Chondrocyte (in vitro differentiated cells): ENCODE data around the gene SLAMF7. TPM values are rescaled to one million over a fixed set of nuclear protein-coding genes. Genes with fewer than 3 reads are reported as not detected.
"Not testable (repeated sequence)": the region's sequence is repeated elsewhere in the genome, so short reads cannot be mapped to it uniquely, and the experiment has no call there.

Experiments used
- DNase-seq: peaks from one replicate; pipeline ENCODE4 v3.0.0; 2021; ENCODE audit warnings: mixed read lengths, low spot score
- H3K27ac Mint-ChIP-seq: one replicate; pipeline ENCODE4 v1.8.0; 2021; ENCODE audit warnings: mild to moderate bottlenecking, moderate library complexity, mixed read lengths; ENCODE audit not compliant: unreplicated experiment
- H3K27me3 Mint-ChIP-seq: 2 replicates; pipeline ENCODE4 v1.8.0; 2021; ENCODE audit warnings: low read depth, mixed read lengths
- H3K36me3 Mint-ChIP-seq: 2 replicates; pipeline ENCODE4 v1.8.0; 2021; ENCODE audit warnings: low read depth, mixed read lengths
- H3K4me1 Mint-ChIP-seq: 2 replicates; pipeline ENCODE4 v1.8.0; 2021; ENCODE audit warnings: low read depth, mild to moderate bottlenecking, mixed read lengths
- H3K4me3 Mint-ChIP-seq: one replicate; pipeline ENCODE4 v1.8.0; 2021; ENCODE audit warnings: mild to moderate bottlenecking, moderate library complexity, mixed read lengths; ENCODE audit not compliant: unreplicated experiment
- H3K9me3 Mint-ChIP-seq: 2 replicates; pipeline ENCODE4 v1.8.0; 2021; ENCODE audit warnings: low read depth, mixed read lengths
- long read RNA-seq: library from polyadenylated mRNA; stranded (forward); transcript quantifications from one replicate; pipeline ENCODE4 v2.0.0, GENCODE V29; 2021
- total RNA-seq: library from RNA; stranded (reverse); gene quantifications from 3 replicates; pipeline ENCODE4 v1.2.1, GENCODE V29; 2021
- TF ChIP-seq, protein P1 (sequence below): fragments of 200-600 bp; sonication (generic); IDR thresholded peaks from 2 replicates; pipeline ENCODE4 v1.5.0; 2021; ENCODE audit warnings: antibody characterized with exemption, mild to moderate bottlenecking, moderate library complexity

SLAMF7 gene
- not detected in 3 replicates for total RNA-seq
- long read RNA-seq, result 0 reads

- no peak for DNase-seq
- Mint-ChIP-seq H3K4me1 (no peaks in the 10 kb centered on the region), H3K27ac (no peak within 1 kb of the TSS), H3K4me3 (no peak within 1 kb of the TSS), H3K9me3 (peaks cover 8% of the 10 kb centered on the region), H3K27me3 (peaks cover 6% of the 10 kb centered on the region), H3K36me3 (no peaks in the 10 kb centered on the region)
- TF ChIP-seq, protein P1, sequence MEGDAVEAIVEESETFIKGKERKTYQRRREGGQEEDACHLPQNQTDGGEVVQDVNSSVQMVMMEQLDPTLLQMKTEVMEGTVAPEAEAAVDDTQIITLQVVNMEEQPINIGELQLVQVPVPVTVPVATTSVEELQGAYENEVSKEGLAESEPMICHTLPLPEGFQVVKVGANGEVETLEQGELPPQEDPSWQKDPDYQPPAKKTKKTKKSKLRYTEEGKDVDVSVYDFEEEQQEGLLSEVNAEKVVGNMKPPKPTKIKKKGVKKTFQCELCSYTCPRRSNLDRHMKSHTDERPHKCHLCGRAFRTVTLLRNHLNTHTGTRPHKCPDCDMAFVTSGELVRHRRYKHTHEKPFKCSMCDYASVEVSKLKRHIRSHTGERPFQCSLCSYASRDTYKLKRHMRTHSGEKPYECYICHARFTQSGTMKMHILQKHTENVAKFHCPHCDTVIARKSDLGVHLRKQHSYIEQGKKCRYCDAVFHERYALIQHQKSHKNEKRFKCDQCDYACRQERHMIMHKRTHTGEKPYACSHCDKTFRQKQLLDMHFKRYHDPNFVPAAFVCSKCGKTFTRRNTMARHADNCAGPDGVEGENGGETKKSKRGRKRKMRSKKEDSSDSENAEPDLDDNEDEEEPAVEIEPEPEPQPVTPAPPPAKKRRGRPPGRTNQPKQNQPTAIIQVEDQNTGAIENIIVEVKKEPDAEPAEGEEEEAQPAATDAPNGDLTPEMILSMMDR, result no peak
Observed at GRCh38 chr1:160739098-160739511, at the start of gene SLAMF7. Gene SLAMF7, plus strand, starts transcription at chr1:160739247. Its CDS starts 55 bp downstream, at chr1:160739302.

DNA sequence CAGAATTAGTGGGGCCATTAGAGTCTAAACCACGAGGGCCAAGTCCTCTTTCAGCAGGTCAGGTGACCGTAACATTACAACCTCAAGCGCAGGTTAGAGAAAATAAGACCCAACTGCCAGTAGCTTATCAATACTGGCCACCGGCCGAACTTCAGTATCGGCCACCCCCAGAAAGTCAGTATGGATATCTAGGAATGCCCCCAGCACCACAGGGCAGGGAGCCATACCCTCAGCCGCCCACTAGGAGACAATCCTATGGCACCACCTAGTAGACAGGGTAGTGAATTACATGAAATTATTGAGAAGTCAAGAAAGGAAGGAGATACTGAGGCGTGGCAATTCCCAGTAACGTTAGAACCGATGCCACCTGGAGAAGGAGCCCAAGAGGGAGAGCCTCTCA is 46.7 kb upstream of the SLAMF7 start:
- H3K27me3 Mint-ChIP-seq, result not testable (repeated sequence)

DNA sequence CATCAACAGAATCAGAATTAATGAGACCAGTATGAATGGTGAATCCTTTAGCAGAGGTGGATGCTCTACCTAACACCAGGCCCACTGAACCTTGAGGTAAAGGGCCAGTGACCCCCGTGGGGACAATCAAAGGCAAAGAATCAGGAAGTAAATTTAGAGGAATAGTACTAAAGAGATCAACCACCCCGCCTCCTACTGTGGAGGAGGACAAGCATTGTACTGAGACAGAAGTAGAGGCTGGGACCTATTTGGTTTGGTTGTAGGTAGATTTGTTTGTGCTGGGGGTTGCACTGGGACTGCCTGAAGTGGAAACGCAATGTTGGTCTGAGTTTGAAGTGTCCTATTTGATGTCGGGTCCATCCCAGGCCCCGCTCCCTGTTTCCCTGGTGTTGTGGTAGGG is 36.9 kb upstream of the SLAMF7 start:
- Mint-ChIP-seq H3K27me3 (peaks cover 17% of the 10 kb centered on the region), H3K27ac (no peak overlapping the region), H3K36me3 (no peaks in the 10 kb centered on the region), H3K9me3 (no peaks in the 10 kb centered on the region), H3K4me3 (no peak overlapping the region), H3K4me1 (no peaks in the 10 kb centered on the region)
- DNase-seq, result no peak
- TF ChIP-seq, protein P1, result no peak

More for the DNA sequence above, 46.7 kb upstream of the SLAMF7 start:
- H3K9me3 Mint-ChIP-seq, H3K4me1 Mint-ChIP-seq, H3K4me3 Mint-ChIP-seq, DNase-seq, H3K36me3 Mint-ChIP-seq, H3K27ac Mint-ChIP-seq: not testable (repeated sequence)

DNA sequence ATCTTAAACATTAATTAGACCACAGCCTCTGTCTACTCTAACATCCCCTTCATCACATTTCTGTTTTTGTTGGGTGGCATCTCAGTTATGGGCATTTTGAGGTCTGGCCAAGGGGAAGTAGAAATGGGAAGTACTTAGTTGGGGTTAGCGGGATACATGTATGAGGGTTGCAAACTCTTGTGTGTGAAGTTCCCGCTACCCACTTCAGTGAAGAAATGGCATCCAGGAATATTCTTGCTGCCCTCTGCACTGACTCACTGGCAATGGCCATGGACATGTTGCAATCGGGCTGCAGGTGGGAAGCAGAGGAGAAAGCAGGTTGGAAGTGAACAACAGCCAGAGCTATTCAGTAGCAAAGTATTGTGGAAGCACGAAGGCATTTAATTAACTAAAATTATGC is 34.8 kb upstream of the SLAMF7 start:
- TF ChIP-seq, protein P1, result no peak
- Mint-ChIP-seq H3K9me3 (no peaks in the 10 kb centered on the region), H3K27me3 (peaks cover 17% of the 10 kb centered on the region), H3K36me3 (no peaks in the 10 kb centered on the region), H3K27ac (no peak overlapping the region), H3K4me3 (no peak overlapping the region), H3K4me1 (no peaks in the 10 kb centered on the region)
- no peak for DNase-seq

- not testable (repeated sequence) for H3K27ac Mint-ChIP-seq, H3K36me3 Mint-ChIP-seq, H3K4me1 Mint-ChIP-seq, DNase-seq, H3K9me3 Mint-ChIP-seq, H3K4me3 Mint-ChIP-seq
- peaks cover 17% of the 10 kb centered on the region for H3K27me3 Mint-ChIP-seq
Observed at GRCh38 chr1:160705212-160705621, 33.8 kb upstream of the SLAMF7 start.

DNA sequence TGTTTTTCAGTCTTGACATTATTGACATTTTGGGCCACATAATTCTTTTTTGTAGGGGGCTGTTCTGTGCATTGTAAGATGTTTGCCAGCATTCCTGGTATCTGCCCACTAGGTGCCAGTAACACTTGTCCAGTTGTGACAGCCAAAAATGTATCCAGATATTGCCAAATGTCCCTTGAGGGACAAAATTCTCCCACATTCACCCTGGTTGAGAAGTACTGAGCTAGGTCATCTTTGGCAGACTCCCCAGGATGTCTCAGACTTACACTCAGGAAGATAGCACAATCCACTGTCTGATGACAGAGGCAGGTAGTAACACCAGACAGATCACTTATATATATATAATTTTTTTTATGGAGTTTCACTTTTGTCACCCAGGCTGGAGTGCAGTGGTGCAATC is 33.3 kb upstream of the SLAMF7 start:
- Mint-ChIP-seq H3K36me3 (no peaks in the 10 kb centered on the region), H3K9me3 (no peaks in the 10 kb centered on the region), H3K27me3 (peaks cover 20% of the 10 kb centered on the region), H3K27ac (no peak overlapping the region), H3K4me3 (no peak overlapping the region), H3K4me1 (no peaks in the 10 kb centered on the region)
- DNase-seq, result no peak
- TF ChIP-seq, protein P1, result no peak
